ENCODE measurements around the gene PTPRK. TPM values are rescaled to one million over a fixed set of nuclear protein-coding genes. Genes with fewer than 3 reads are reported as not detected.

PTPRK gene
- total and polyA plus RNA-seq, 2 experiments from 2014 or later = 26.9 to 56.4 TPM

DNA sequence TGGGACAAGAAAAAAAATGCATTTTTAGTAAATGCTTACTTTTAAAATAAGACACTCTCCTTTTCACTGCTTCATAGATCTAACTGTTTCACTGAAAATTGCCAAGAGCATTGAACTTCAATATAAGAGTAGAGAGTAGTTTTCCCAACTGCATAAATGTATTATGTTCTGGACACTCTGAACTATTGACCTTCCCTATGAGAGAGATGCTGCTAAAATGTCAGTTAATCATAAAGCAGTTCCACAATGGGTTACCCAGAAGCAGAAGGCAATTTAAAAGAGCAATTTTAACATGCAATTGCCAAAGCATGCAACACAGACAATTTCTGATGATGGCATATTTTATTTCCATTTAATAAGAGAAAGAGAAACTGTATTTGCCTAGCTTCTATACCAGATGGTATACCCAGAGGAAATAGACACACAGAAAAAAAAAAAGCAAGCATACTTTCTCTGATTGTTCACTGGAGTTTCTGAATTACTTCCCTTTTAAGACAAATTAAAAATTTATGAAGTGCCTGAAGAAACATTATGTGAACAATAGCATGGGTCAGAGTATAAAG, 340.4 kb downstream of the PTPRK start (continued):
- TF ChIP-seq, protein P1, sequence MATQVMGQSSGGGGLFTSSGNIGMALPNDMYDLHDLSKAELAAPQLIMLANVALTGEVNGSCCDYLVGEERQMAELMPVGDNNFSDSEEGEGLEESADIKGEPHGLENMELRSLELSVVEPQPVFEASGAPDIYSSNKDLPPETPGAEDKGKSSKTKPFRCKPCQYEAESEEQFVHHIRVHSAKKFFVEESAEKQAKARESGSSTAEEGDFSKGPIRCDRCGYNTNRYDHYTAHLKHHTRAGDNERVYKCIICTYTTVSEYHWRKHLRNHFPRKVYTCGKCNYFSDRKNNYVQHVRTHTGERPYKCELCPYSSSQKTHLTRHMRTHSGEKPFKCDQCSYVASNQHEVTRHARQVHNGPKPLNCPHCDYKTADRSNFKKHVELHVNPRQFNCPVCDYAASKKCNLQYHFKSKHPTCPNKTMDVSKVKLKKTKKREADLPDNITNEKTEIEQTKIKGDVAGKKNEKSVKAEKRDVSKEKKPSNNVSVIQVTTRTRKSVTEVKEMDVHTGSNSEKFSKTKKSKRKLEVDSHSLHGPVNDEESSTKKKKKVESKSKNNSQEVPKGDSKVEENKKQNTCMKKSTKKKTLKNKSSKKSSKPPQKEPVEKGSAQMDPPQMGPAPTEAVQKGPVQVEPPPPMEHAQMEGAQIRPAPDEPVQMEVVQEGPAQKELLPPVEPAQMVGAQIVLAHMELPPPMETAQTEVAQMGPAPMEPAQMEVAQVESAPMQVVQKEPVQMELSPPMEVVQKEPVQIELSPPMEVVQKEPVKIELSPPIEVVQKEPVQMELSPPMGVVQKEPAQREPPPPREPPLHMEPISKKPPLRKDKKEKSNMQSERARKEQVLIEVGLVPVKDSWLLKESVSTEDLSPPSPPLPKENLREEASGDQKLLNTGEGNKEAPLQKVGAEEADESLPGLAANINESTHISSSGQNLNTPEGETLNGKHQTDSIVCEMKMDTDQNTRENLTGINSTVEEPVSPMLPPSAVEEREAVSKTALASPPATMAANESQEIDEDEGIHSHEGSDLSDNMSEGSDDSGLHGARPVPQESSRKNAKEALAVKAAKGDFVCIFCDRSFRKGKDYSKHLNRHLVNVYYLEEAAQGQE (IDR thresholded peaks at IDR 0.05; ENCODE audit: unreplicated experiment) = no peak

DNA sequence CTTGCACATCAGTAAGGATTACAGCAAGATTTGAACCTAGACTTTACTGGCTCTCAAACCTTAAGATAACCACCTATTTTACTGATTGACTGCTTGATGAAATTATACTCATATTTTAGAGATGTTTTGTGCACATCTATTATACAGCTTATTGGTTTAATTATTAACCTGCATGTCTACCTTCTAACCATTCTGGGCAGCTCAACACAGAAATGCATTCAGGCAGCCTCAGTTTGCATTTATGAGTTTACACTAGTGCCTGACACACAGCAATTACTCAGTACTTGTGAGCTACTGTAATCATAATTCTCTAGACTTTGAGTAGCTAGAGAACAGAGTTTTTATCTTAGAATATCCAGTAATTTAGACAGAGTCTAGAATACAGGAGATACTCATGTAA, 345.7 kb downstream of the PTPRK start:
- no peaks in the 10 kb centered on the region for H3K36me3 Mint-ChIP-seq (ENCODE audit: low read depth)
- no peaks in the 10 kb centered on the region for H3K9me3 Mint-ChIP-seq
- peaks cover 8% of the 10 kb centered on the region; the same call in 1 of the 3 replicates for H3K4me1 Mint-ChIP-seq
- no peak overlapping the region for H3K4me2 ChIP-seq
- no peaks in the 10 kb centered on the region for H4K20me1 ChIP-seq (replicated peaks; ENCODE audit: insufficient read depth)
- no peak overlapping the region for H3K4me3 Mint-ChIP-seq
- ATAC-seq (no peak), DNase-seq (ENCODE audit: low spot score) (no peak)
- H3K27ac Mint-ChIP-seq = no peak overlapping the region
- no peaks in the 10 kb centered on the region for H3K27me3 ChIP-seq (ENCODE audit: insufficient read depth)
- H3K27ac ChIP-seq (ENCODE audit: low read depth) = no peak overlapping the region
- peaks cover 5% of the 10 kb centered on the region; the same call in 1 of the 2 replicates for H3K4me1 ChIP-seq (ENCODE audit: insufficient read depth)
- no peak overlapping the region for H2AFZ ChIP-seq
- H3F3A ChIP-seq (replicated peaks; ENCODE audit: low read depth) = no peaks in the 10 kb centered on the region
- H3K9me2 ChIP-seq (ENCODE audit: insufficient read depth) = no peaks in the 10 kb centered on the region
- no peaks in the 10 kb centered on the region for H3K27me3 Mint-ChIP-seq (ENCODE audit: insufficient read depth, low read depth, poor library complexity)
- no peaks in the 10 kb centered on the region for H3K36me3 ChIP-seq (ENCODE audit: insufficient read depth)
- no peak overlapping the region for H3K4me3 ChIP-seq
- H3K79me2 ChIP-seq (replicated peaks; ENCODE audit: insufficient read depth) = no peaks in the 10 kb centered on the region
- TF ChIP-seq, protein P2, sequence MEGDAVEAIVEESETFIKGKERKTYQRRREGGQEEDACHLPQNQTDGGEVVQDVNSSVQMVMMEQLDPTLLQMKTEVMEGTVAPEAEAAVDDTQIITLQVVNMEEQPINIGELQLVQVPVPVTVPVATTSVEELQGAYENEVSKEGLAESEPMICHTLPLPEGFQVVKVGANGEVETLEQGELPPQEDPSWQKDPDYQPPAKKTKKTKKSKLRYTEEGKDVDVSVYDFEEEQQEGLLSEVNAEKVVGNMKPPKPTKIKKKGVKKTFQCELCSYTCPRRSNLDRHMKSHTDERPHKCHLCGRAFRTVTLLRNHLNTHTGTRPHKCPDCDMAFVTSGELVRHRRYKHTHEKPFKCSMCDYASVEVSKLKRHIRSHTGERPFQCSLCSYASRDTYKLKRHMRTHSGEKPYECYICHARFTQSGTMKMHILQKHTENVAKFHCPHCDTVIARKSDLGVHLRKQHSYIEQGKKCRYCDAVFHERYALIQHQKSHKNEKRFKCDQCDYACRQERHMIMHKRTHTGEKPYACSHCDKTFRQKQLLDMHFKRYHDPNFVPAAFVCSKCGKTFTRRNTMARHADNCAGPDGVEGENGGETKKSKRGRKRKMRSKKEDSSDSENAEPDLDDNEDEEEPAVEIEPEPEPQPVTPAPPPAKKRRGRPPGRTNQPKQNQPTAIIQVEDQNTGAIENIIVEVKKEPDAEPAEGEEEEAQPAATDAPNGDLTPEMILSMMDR (conservative IDR thresholded peaks at IDR 0.05; ENCODE audit: low read depth in 2 of 2) = no peak
- TF ChIP-seq POLR2AphosphoS5 (IDR thresholded peaks at IDR 0.05; ENCODE audit: low read depth) = no peak
- TF ChIP-seq, protein P1 (IDR thresholded peaks at IDR 0.05; ENCODE audit: unreplicated experiment) = no peak
- no peak for TF ChIP-seq JUNB (IDR thresholded peaks at IDR 0.05; ENCODE audit: unreplicated experiment)
- TF ChIP-seq ZNF114 (CRISPR knock-in tag; IDR thresholded peaks at IDR 0.05) = no peak
- TF ChIP-seq, protein P3, sequence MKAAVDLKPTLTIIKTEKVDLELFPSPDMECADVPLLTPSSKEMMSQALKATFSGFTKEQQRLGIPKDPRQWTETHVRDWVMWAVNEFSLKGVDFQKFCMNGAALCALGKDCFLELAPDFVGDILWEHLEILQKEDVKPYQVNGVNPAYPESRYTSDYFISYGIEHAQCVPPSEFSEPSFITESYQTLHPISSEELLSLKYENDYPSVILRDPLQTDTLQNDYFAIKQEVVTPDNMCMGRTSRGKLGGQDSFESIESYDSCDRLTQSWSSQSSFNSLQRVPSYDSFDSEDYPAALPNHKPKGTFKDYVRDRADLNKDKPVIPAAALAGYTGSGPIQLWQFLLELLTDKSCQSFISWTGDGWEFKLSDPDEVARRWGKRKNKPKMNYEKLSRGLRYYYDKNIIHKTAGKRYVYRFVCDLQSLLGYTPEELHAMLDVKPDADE (IDR thresholded peaks at IDR 0.05) = no peak
- no peak for TF ChIP-seq NANOG (IDR thresholded peaks at IDR 0.05; ENCODE audit: borderline replicate concordance)
- no peak for TF ChIP-seq EZH2phosphoT487 (IDR thresholded peaks at IDR 0.05; ENCODE audit: unreplicated experiment)
- TF ChIP-seq EZH2 (IDR thresholded peaks at IDR 0.05; ENCODE audit: low read depth, unreplicated experiment) = no peak
- no peak for TF ChIP-seq CREB1 (CRISPR knock-in tag; IDR thresholded peaks at IDR 0.05; ENCODE audit: low read depth)
